HepG2 (cell line): ENCODE results near the gene ZACN. TPM values are rescaled to one million over a fixed set of nuclear protein-coding genes. Genes with fewer than 3 reads are reported as not detected.

Source experiments
- ELF3 ChIP-seq: IDR thresholded peaks from 2 replicates; pipeline ENCODE4 v1.6.1; 2016; ENCODE audit warnings: missing genetic modification reagents, missing compliant biosample characterization
- ETV5 ChIP-seq: IDR thresholded peaks from 2 replicates; pipeline ENCODE4 v1.6.1; 2018; ENCODE audit warnings: missing biosample characterization, missing genetic modification reagents, inconsistent platforms, borderline replicate concordance
- GABPB1 ChIP-seq: IDR thresholded peaks from 2 replicates; pipeline ENCODE4 v1.6.1; 2016; ENCODE audit warnings: mild to moderate bottlenecking, missing genetic modification reagents, moderate library complexity, missing compliant biosample characterization
- KDM1A ChIP-seq: IDR thresholded peaks from 2 replicates; pipeline ENCODE4 v1.6.1; 2016; ENCODE audit warnings: missing compliant biosample characterization
- MED13 ChIP-seq: sonication (generic); formaldehyde crosslinking; IDR thresholded peaks from 2 replicates; pipeline ENCODE4 v1.5.0; 2020; ENCODE audit warnings: missing genetic modification reagents
- MTA1 ChIP-seq: sonication (generic); formaldehyde crosslinking; IDR thresholded peaks from 2 replicates; pipeline ENCODE4 v1.4.0; 2020; ENCODE audit warnings: missing genetic modification reagents, mild to moderate bottlenecking, borderline replicate concordance
- PPARG ChIP-seq: conservative IDR thresholded peaks from 2 replicates; pipeline ENCODE4 v1.6.1; 2016; ENCODE audit warnings: missing biosample characterization, missing genetic modification reagents
- PRDM10 ChIP-seq: sonication (generic); formaldehyde crosslinking; IDR thresholded peaks from 2 replicates; pipeline ENCODE4 v1.4.0; 2020; ENCODE audit warnings: low read depth, missing genetic modification reagents
- SNAPC2 ChIP-seq: sonication (generic); formaldehyde crosslinking; IDR thresholded peaks from 2 replicates; pipeline ENCODE4 v1.8.1; 2022; ENCODE audit warnings: mild to moderate bottlenecking, missing genetic modification reagents
- SOX5 ChIP-seq: IDR thresholded peaks from 2 replicates; pipeline ENCODE4 v1.6.1; 2016; ENCODE audit warnings: borderline replicate concordance
- SOX6 ChIP-seq, 2 experiments: fragments of 450-650 bp in 1 of 2; sonication (generic) in 1 of 2; formaldehyde crosslinking in 1 of 2; IDR thresholded peaks; 2 replicates each; pipeline versions ENCODE4 v1.4.0 to v1.6.1; 2017 to 2020; ENCODE audit warnings: antibody characterized with exemption in 1 of 2, mild to moderate bottlenecking in 1 of 2, missing genetic modification reagents in 1 of 2
- STAG1 ChIP-seq: sonication (generic); formaldehyde crosslinking; IDR thresholded peaks from 2 replicates; pipeline ENCODE4 v1.4.0; 2020; ENCODE audit warnings: missing genetic modification reagents
- ZBTB3 ChIP-seq: sonication (generic); formaldehyde crosslinking; IDR thresholded peaks from 2 replicates; pipeline ENCODE4 v1.4.0; 2020; ENCODE audit warnings: low read depth, mild to moderate bottlenecking, moderate library complexity, missing genetic modification reagents, borderline replicate concordance
- ZFP41 ChIP-seq: sonication (generic); formaldehyde crosslinking; IDR thresholded peaks from 2 replicates; pipeline ENCODE4 v1.4.0; 2020; ENCODE audit warnings: mild to moderate bottlenecking, missing genetic modification reagents, borderline replicate concordance
- ZNF143 ChIP-seq: sonication (generic); formaldehyde crosslinking; IDR thresholded peaks from 2 replicates; pipeline ENCODE4 v1.4.0; 2020; ENCODE audit warnings: missing genetic modification reagents
- ZNF350 ChIP-seq: sonication (generic); formaldehyde crosslinking; IDR thresholded peaks from 2 replicates; pipeline ENCODE4 v1.4.0; 2020; ENCODE audit warnings: mild to moderate bottlenecking, low read depth, missing genetic modification reagents, borderline replicate concordance
- ZNF446 ChIP-seq: sonication (generic); formaldehyde crosslinking; IDR thresholded peaks from 2 replicates; pipeline ENCODE4 v1.5.0; 2020; ENCODE audit warnings: mild to moderate bottlenecking, missing genetic modification reagents
- ZNF687 ChIP-seq: sonication (generic); formaldehyde crosslinking; IDR thresholded peaks from 2 replicates; pipeline ENCODE4 v1.5.1; 2020; ENCODE audit warnings: mild to moderate bottlenecking, missing genetic modification reagents, moderate library complexity
- ZNF816 ChIP-seq: sonication (generic); formaldehyde crosslinking; IDR thresholded peaks from 2 replicates; pipeline ENCODE4 v1.8.0; 2022; ENCODE audit warnings: missing genetic modification reagents, mild to moderate bottlenecking, borderline replicate concordance
- polyA plus RNA-seq, 8 experiments: library from polyadenylated mRNA; depleted of rRNA in 3 of 8; stranded (reverse) in 7 of 8; unstranded in 1 of 8; fragments of >200 nt; fragmentation: Illumina TruSeq in 4 of 8; extraction: Trizol in 4 of 8; gene quantifications; 2 replicates each; pipeline versions ENCODE4 v1.2.1 to v1.2.3, GENCODE V29; 2011 to 2016; ENCODE audit warnings: low read depth in 4 of 8, missing spikeins in 1 of 8, mixed read lengths in 1 of 8; ENCODE audit not compliant: insufficient read depth in 1 of 8
- total RNA-seq, 5 experiments: library from RNA; depleted of rRNA; stranded (reverse); fragments of >200 nt; fragmentation: Illumina TruSeq; extraction: Trizol; gene quantifications; 2 replicates each; pipeline ENCODE4 v1.2.3, GENCODE V29; 2016; ENCODE audit warnings: low read depth in 1 of 5
- TF ChIP-seq, protein P1 (sequence below): sonication (generic); formaldehyde crosslinking; IDR thresholded peaks from 2 replicates; pipeline ENCODE4 v1.4.0; 2020; ENCODE audit warnings: mild to moderate bottlenecking, missing genetic modification reagents

The ZACN gene
- total and polyA plus RNA-seq, 2 of the 13 experiments (the other 11 are each of a cell fraction or from before 2014, with no cell fraction given) = 0.11 to 0.15 TPM

DNA sequence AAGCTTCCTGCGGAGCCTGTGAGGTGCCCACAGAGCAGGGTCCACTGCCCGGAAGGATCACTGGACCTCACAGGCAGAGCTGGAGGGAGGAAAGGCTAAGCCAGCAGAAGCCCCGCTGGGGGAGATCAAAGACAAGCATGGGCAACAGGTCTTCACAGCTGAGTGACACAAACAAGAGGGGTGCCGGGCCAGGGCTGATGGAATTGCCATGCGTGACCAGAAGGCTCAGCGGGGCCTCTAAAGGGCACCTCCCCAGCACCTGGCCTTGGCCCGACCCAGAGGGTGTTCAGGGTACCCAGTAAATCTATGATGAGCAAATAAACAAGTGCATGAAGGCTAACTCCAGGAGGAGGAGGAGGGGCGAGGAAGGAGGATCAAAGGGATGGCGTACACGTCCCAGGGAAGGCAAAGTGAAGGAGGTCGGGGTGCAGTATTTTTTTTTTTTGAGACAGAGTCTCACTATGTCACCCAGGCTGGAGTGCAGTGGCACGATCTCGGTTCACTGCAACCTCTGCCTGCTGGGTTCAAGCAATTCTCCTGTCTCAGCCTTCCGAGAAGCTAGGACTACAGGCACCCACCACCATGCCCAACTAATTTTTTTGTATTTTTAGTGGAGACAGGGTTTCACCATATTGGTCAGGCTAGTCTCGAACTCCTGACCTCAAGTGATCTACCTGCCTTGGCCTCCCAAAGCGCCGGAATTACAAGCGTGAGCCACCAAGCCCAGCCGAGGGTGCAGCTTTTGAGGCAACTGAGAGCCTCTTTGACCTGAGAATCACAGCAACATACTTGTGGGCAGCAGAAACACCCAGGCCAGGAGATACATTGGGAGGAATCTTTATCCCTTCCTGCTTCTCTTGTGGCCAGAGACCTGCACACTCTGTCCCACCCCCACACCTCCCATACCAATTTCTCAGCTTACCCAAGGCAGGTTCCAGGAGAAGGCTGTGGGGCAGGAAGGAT, 40.7 kb downstream of the ZACN start (continued):
- peak; percentile 88 for TF ChIP-seq ZNF687
- no peak for TF ChIP-seq ZFP41
- TF ChIP-seq ZBTB3 (CRISPR knock-in tag) = 0 out of 2 replicates have a peak, but pooled peaks have one; percentile 60
- peak; percentile 57; the same call in 1 of the 2 replicates for TF ChIP-seq PPARG (CRISPR knock-in tag)
- TF ChIP-seq ZNF446 (CRISPR knock-in tag) = no peak
- TF ChIP-seq ZNF350 = peak; percentile 73; the same call in 1 of the 2 replicates
- TF ChIP-seq SOX6 (IDR thresholded peaks at IDR 0.05) = no peak
- TF ChIP-seq SOX6 (CRISPR knock-in tag; IDR thresholded peaks at IDR 0.05) = peak; percentile 68
- 0 out of 2 replicates have a peak, but pooled peaks have one; percentile 58 for TF ChIP-seq SNAPC2
- peak; percentile 92 for TF ChIP-seq MTA1 (CRISPR knock-in tag)
- peak; percentile 82; the same call in 1 of the 2 replicates for TF ChIP-seq PRDM10
- no peak for TF ChIP-seq MED13 (CRISPR knock-in tag)
- peak; percentile 24; the same call in 1 of the 2 replicates for TF ChIP-seq STAG1 (CRISPR knock-in tag)
- 0 out of 2 replicates have a peak, but pooled peaks have one; percentile 41 for TF ChIP-seq ZNF816 (CRISPR knock-in tag)
- TF ChIP-seq SOX5 (CRISPR knock-in tag) = peak; percentile 69
- TF ChIP-seq ZNF143 (CRISPR knock-in tag) = peak; percentile 12
- TF ChIP-seq, protein P1, sequence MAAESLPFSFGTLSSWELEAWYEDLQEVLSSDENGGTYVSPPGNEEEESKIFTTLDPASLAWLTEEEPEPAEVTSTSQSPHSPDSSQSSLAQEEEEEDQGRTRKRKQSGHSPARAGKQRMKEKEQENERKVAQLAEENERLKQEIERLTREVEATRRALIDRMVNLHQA (CRISPR knock-in tag) = no peak
- TF ChIP-seq KDM1A (CRISPR knock-in tag) = 0 out of 2 replicates have a peak, but pooled peaks have one; percentile 24
- TF ChIP-seq ELF3 (CRISPR knock-in tag) = peak; percentile 38; the same call in 1 of the 2 replicates
- TF ChIP-seq GABPB1 = peak; percentile 28; the same call in 1 of the 2 replicates
- peak; percentile 70; the same call in 1 of the 2 replicates for TF ChIP-seq ETV5 (CRISPR knock-in tag)
